Panc1 (cell line): ENCODE measurements around the gene BARHL1.

Experiments used
- CTCF ChIP-seq: fragments of 450-650 bp; IDR thresholded peaks from 2 replicates; pipeline ENCODE4 v1.5.1; 2017; ENCODE audit warnings: mild to moderate bottlenecking
- REST ChIP-seq, 2 experiments: IDR thresholded peaks; 2 replicates each; pipeline ENCODE4 v1.6.1; 2011 to 2012; ENCODE audit warnings: low read depth in 2 of 2, control low read depth in 1 of 2, low read length in 1 of 2, mild to moderate bottlenecking in 1 of 2, moderate library complexity in 1 of 2; ENCODE audit not compliant: insufficient read depth in 1 of 2

GRCh38 chr9:132589148-132590036 is 7.0 kb downstream of the BARHL1 start:
- TF ChIP-seq CTCF (no peak), REST (IDR thresholded peaks at IDR 0.05; ENCODE audit: insufficient read depth in 1 of 2, low read depth in 2 of 2, low read length in 1 of 2) (no peak)
